ENCODE results near the gene RAPGEF6.
"Not testable (repeated sequence)": the region's sequence is repeated elsewhere in the genome, so short reads cannot be mapped to it uniquely, and the experiment has no call there.

RAPGEF6 gene

GRCh38 chr5:131609774-131610173 lies 25.3 kb downstream of the RAPGEF6 start:
- DNase-seq: no peak
- TF ChIP-seq POLR2A (IDR thresholded peaks at IDR 0.05; ENCODE audit: low read length) (no peak), GATA1 (IDR thresholded peaks at IDR 0.05; ENCODE audit: low read depth, low read length) (no peak)

- TF ChIP-seq POLR2A (IDR thresholded peaks at IDR 0.05; ENCODE audit: low read length) (no peak), GATA1 (IDR thresholded peaks at IDR 0.05; ENCODE audit: low read depth, low read length) (no peak)
- no peak for DNase-seq
These were observed 26.4 kb downstream of the RAPGEF6 start for GRCh38 chr5:131608597-131608996.

- no peak for DNase-seq
- TF ChIP-seq POLR2A (IDR thresholded peaks at IDR 0.05; ENCODE audit: low read length) (no peak), GATA1 (IDR thresholded peaks at IDR 0.05; ENCODE audit: low read depth, low read length) (no peak)
These were observed 27.0 kb downstream of the RAPGEF6 start for GRCh38 chr5:131607903-131608540.

- DNase-seq: peak; percentile 12 to 27
- TF ChIP-seq POLR2A (IDR thresholded peaks at IDR 0.05; ENCODE audit: low read length) (no peak), GATA1 (IDR thresholded peaks at IDR 0.05; ENCODE audit: low read depth, low read length) (no peak)
These were observed 27.6 kb downstream of the RAPGEF6 start for GRCh38 chr5:131607418-131607817.

- TF ChIP-seq GATA1 (IDR thresholded peaks at IDR 0.05; ENCODE audit: low read depth, low read length) (no peak), POLR2A (IDR thresholded peaks at IDR 0.05; ENCODE audit: low read length) (no peak)
- no peak for DNase-seq
These were observed 29.9 kb downstream of the RAPGEF6 start for GRCh38 chr5:131605086-131605485.

GRCh38 chr5:131595088-131596033 lies 39.7 kb downstream of the RAPGEF6 start:
- TF ChIP-seq POLR2A (IDR thresholded peaks at IDR 0.05; ENCODE audit: low read length) (no peak), GATA1 (IDR thresholded peaks at IDR 0.05; ENCODE audit: low read depth, low read length) (no peak)
- DNase-seq: no peak

- no peak for DNase-seq
- no peak for TF ChIP-seq GATA1 (IDR thresholded peaks at IDR 0.05; ENCODE audit: low read depth, low read length)
- no peak for TF ChIP-seq POLR2A (IDR thresholded peaks at IDR 0.05; ENCODE audit: low read length)
These were observed 41.1 kb downstream of the RAPGEF6 start for GRCh38 chr5:131593921-131594320.

GRCh38 chr5:131593436-131593835 lies 41.6 kb downstream of the RAPGEF6 start:
- DNase-seq: not testable (repeated sequence)

- no peak for TF ChIP-seq GATA1 (IDR thresholded peaks at IDR 0.05; ENCODE audit: low read depth, low read length)
- no peak for TF ChIP-seq POLR2A (IDR thresholded peaks at IDR 0.05; ENCODE audit: low read length)
- DNase-seq: peak; percentile 74 to 84
These were observed 45.3 kb downstream of the RAPGEF6 start for GRCh38 chr5:131589510-131590348.

GRCh38 chr5:131587541-131587940 lies 47.5 kb downstream of the RAPGEF6 start:
- no peak for TF ChIP-seq GATA1 (IDR thresholded peaks at IDR 0.05; ENCODE audit: low read depth, low read length)
- TF ChIP-seq POLR2A (IDR thresholded peaks at IDR 0.05; ENCODE audit: low read length): no peak
- DNase-seq: no peak

- no peak for DNase-seq
- TF ChIP-seq GATA1 (IDR thresholded peaks at IDR 0.05; ENCODE audit: low read depth, low read length) (no peak), POLR2A (IDR thresholded peaks at IDR 0.05; ENCODE audit: low read length) (no peak)
These were observed 53.3 kb downstream of the RAPGEF6 start for GRCh38 chr5:131581702-131582101.

- TF ChIP-seq POLR2A (IDR thresholded peaks at IDR 0.05; ENCODE audit: low read length) (no peak), GATA1 (IDR thresholded peaks at IDR 0.05; ENCODE audit: low read depth, low read length) (no peak)
These were observed 54.9 kb downstream of the RAPGEF6 start for GRCh38 chr5:131579917-131580671.

GRCh38 chr5:131575660-131576227 lies 59.3 kb downstream of the RAPGEF6 start:
- no peak for TF ChIP-seq GATA1 (IDR thresholded peaks at IDR 0.05; ENCODE audit: low read depth, low read length)
- no peak for TF ChIP-seq POLR2A (IDR thresholded peaks at IDR 0.05; ENCODE audit: low read length)
- DNase-seq: no peak

More at GRCh38 chr5:131579917-131580671, 54.9 kb downstream of the RAPGEF6 start:
- no peak for DNase-seq

Measured in erythroblast (primary cell).